ENCODE data around the gene COX19.

GRCh38 chr7:979886-980571 is 4.7 kb upstream of the COX19 start:
- TF ChIP-seq POLR2A (IDR thresholded peaks at IDR 0.05): no peak
- no peak for TF ChIP-seq CTCF (IDR thresholded peaks at IDR 0.05)
